Measurements from ENCODE around the gene EHBP1. TPM values are rescaled to one million over a fixed set of nuclear protein-coding genes. Genes with fewer than 3 reads are reported as not detected.
"Not testable (repeated sequence)": the region's sequence is repeated elsewhere in the genome, so short reads cannot be mapped to it uniquely, and the experiment has no call there.

EHBP1 gene
- total RNA-seq, 4 donors from 2014 or later = 52.6 to 167 (median 135) TPM

- no peaks in the 10 kb centered on the region for H3K4me1 ChIP-seq
- H3K36me3 ChIP-seq = no peaks in the 10 kb centered on the region
- H3K9me3 ChIP-seq = no peaks in the 10 kb centered on the region
- no peak for TF ChIP-seq POLR2A (IDR thresholded peaks at IDR 0.05)
- no peak for TF ChIP-seq CTCF (IDR thresholded peaks at IDR 0.05)
- intact Hi-C loops (cut with DNase I; ENCODE audit: low total_unique reads) = no loop called here
- H3K27ac ChIP-seq = no peak overlapping the region
- H3K27me3 ChIP-seq = peaks cover 0 to 41% of the 10 kb centered on the region in 2 donors
- no peak overlapping the region for H3K4me3 ChIP-seq
- no peak for DNase-seq
Observed at GRCh38 chr2:63066838-63067237, 361.3 kb downstream of the EHBP1 start.

- Histone ChIP-seq H3K9me3 (no peaks in the 10 kb centered on the region), H3K4me3 (no peak overlapping the region), H3K4me1 (no peaks in the 10 kb centered on the region), H3K36me3 (no peaks in the 10 kb centered on the region), H3K27ac (no peak overlapping the region), H3K27me3 (no peaks in the 10 kb centered on the region)
- intact Hi-C loops (cut with DNase I; ENCODE audit: low total_unique reads) = no loop called here
- no peak for TF ChIP-seq POLR2A (IDR thresholded peaks at IDR 0.05)
- TF ChIP-seq CTCF (IDR thresholded peaks at IDR 0.05) = no peak
- DNase-seq = no peak
Observed at GRCh38 chr2:63071664-63072063, 366.2 kb downstream of the EHBP1 start.

GRCh38 chr2:63073994-63074393 lies 368.5 kb downstream of the EHBP1 start:
- H3K4me1 ChIP-seq = no peaks in the 10 kb centered on the region
- no peak overlapping the region for H3K27ac ChIP-seq
- no peaks in the 10 kb centered on the region for H3K36me3 ChIP-seq
- H3K4me3 ChIP-seq = no peak overlapping the region
- TF ChIP-seq POLR2A (IDR thresholded peaks at IDR 0.05) = no peak
- no peak for TF ChIP-seq CTCF (IDR thresholded peaks at IDR 0.05)
- H3K9me3 ChIP-seq = no peaks in the 10 kb centered on the region
- H3K27me3 ChIP-seq = no peaks in the 10 kb centered on the region
- intact Hi-C loops (cut with DNase I; ENCODE audit: low total_unique reads) = no loop called here
- DNase-seq = no peak

- DNase-seq; H3K9me3 ChIP-seq; H3K27ac ChIP-seq; H3K27me3 ChIP-seq; intact Hi-C loops (cut with DNase I; ENCODE audit: low total_unique reads); H3K36me3 ChIP-seq; H3K4me1 ChIP-seq; H3K4me3 ChIP-seq: not testable (repeated sequence)
Observed at GRCh38 chr2:63074399-63074798, 368.9 kb downstream of the EHBP1 start.

- TF ChIP-seq CTCF (IDR thresholded peaks at IDR 0.05) = no peak
- TF ChIP-seq POLR2A (IDR thresholded peaks at IDR 0.05) = no peak
- Histone ChIP-seq H3K9me3 (no peaks in the 10 kb centered on the region), H3K4me3 (no peak overlapping the region), H3K27me3 (no peaks in the 10 kb centered on the region), H3K4me1 (no peaks in the 10 kb centered on the region), H3K36me3 (no peaks in the 10 kb centered on the region), H3K27ac (no peak overlapping the region)
- intact Hi-C loops (cut with DNase I; ENCODE audit: low total_unique reads) = no loop called here
- DNase-seq = no peak
Observed at GRCh38 chr2:63078852-63079606, 373.5 kb downstream of the EHBP1 start.

Measured in uterus (tissue), 4 donors.